GM21423 (cell line): ENCODE measurements around the gene FBXL4.
"Not testable (repeated sequence)": the region's sequence is repeated elsewhere in the genome, so short reads cannot be mapped to it uniquely, and the experiment has no call there.

Experiments
- ATAC-seq: cut with Tn5 transposase; IDR thresholded peaks from one replicate; pipeline ENCODE4 v1.9.1; 2021; ENCODE audit warnings: mild to moderate bottlenecking, moderate library complexity; ENCODE audit not compliant: unreplicated experiment

Gene FBXL4

GRCh38 chr6:98946266-98946878, 1.4 kb downstream of the FBXL4 start:
- ATAC-seq, result no peak

- ATAC-seq, result no peak
Observed at GRCh38 chr6:98945311-98946115, 2.2 kb downstream of the FBXL4 start.

GRCh38 chr6:98944598-98945081, 3.1 kb downstream of the FBXL4 start:
- no peak for ATAC-seq

GRCh38 chr6:98944168-98944567, 3.6 kb downstream of the FBXL4 start:
- ATAC-seq, result no peak

GRCh38 chr6:98942263-98942803, 5.4 kb downstream of the FBXL4 start:
- ATAC-seq, result no peak

GRCh38 chr6:98941319-98941718, 6.4 kb downstream of the FBXL4 start:
- ATAC-seq, result no peak

- ATAC-seq, result no peak
Observed at GRCh38 chr6:98937351-98937750, 10.4 kb downstream of the FBXL4 start.

- ATAC-seq, result no peak
Observed at GRCh38 chr6:98932381-98932780, 15.4 kb downstream of the FBXL4 start.

- ATAC-seq, result no peak
Observed at GRCh38 chr6:98931696-98932095, 16.1 kb downstream of the FBXL4 start.

GRCh38 chr6:98929498-98930060, 18.2 kb downstream of the FBXL4 start:
- no peak for ATAC-seq

GRCh38 chr6:98928688-98929087, 19.1 kb downstream of the FBXL4 start:
- ATAC-seq, result no peak

GRCh38 chr6:98927534-98927933, 20.2 kb downstream of the FBXL4 start:
- ATAC-seq, result no peak

- no peak for ATAC-seq
Observed at GRCh38 chr6:98925831-98926230, 21.9 kb downstream of the FBXL4 start.

- no peak for ATAC-seq
Observed at GRCh38 chr6:98924647-98925046, 23.1 kb downstream of the FBXL4 start.

GRCh38 chr6:98920904-98921431, 26.8 kb downstream of the FBXL4 start:
- peak; percentile 90 for ATAC-seq

GRCh38 chr6:98910946-98911345, 36.8 kb downstream of the FBXL4 start:
- ATAC-seq, result not testable (repeated sequence)

GRCh38 chr6:98909236-98909635, 38.5 kb downstream of the FBXL4 start:
- ATAC-seq, result no peak

- not testable (repeated sequence) for ATAC-seq
Observed at GRCh38 chr6:98906342-98906741, 41.4 kb downstream of the FBXL4 start.

- no peak for ATAC-seq
Observed at GRCh38 chr6:98905759-98906158, 42.0 kb downstream of the FBXL4 start.

- ATAC-seq, result no peak
Observed at GRCh38 chr6:98904096-98904495, 43.6 kb downstream of the FBXL4 start.

GRCh38 chr6:98900706-98901105, 47.0 kb downstream of the FBXL4 start:
- ATAC-seq, result no peak
